GM21619 (cell line): ENCODE results near the gene CD2AP.
"Not testable (repeated sequence)": the region's sequence is repeated elsewhere in the genome, so short reads cannot be mapped to it uniquely, and the experiment has no call there.

Experiments used
- ATAC-seq: cut with Tn5 transposase; IDR thresholded peaks from one replicate; pipeline ENCODE4 v1.9.1; 2021; ENCODE audit not compliant: unreplicated experiment

CD2AP gene

GRCh38 chr6:47495954-47496545 lies 18.5 kb downstream of the CD2AP start:
- ATAC-seq, result no peak

- ATAC-seq, result no peak
These were observed 19.5 kb downstream of the CD2AP start for GRCh38 chr6:47496935-47497579.

GRCh38 chr6:47502920-47503319 lies 25.3 kb downstream of the CD2AP start:
- no peak for ATAC-seq

DNA sequence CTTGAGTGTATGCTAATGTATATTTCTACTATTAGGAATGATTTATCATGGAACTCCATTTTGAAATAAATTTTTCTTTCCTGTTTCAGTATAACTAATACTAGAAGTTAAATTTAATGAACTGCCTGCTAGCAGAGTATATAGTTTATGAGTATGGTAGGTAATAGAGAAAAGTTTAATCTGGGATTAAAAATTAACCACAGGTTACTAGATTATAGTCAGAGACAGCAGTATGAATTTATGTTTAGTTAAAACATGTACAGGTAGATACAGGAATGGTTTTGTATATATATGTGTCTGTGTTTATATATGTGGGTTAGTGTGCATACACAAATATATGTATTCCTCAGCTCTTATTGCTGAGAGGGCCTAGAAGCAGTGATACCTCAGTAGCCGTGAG lies 32.3 kb downstream of the CD2AP start:
- no peak for ATAC-seq

DNA sequence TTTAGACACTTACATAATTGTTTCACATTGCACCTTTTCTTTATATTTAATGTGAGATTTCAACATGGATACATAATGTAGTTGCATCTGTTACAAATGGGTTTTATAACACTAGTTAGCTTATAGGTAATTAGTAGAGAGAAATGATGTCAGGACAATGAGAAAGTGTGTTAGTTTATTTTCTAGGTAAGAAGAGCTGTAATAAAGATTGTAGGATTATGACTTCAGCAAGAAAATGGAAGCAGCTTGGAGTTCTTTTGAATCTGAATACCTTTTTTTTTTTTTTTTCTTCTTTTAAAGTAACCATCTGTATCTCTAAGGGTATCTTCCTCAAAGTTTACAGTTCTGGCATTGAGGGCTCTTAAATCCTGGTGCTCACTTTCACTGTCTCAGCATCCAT lies 35.3 kb downstream of the CD2AP start:
- ATAC-seq, result no peak

GRCh38 chr6:47519279-47519678 lies 41.7 kb downstream of the CD2AP start:
- no peak for ATAC-seq

- no peak for ATAC-seq
These were observed 42.7 kb downstream of the CD2AP start for GRCh38 chr6:47520282-47520681.

- no peak for ATAC-seq
These were observed 44.4 kb downstream of the CD2AP start for GRCh38 chr6:47521961-47522360.

DNA sequence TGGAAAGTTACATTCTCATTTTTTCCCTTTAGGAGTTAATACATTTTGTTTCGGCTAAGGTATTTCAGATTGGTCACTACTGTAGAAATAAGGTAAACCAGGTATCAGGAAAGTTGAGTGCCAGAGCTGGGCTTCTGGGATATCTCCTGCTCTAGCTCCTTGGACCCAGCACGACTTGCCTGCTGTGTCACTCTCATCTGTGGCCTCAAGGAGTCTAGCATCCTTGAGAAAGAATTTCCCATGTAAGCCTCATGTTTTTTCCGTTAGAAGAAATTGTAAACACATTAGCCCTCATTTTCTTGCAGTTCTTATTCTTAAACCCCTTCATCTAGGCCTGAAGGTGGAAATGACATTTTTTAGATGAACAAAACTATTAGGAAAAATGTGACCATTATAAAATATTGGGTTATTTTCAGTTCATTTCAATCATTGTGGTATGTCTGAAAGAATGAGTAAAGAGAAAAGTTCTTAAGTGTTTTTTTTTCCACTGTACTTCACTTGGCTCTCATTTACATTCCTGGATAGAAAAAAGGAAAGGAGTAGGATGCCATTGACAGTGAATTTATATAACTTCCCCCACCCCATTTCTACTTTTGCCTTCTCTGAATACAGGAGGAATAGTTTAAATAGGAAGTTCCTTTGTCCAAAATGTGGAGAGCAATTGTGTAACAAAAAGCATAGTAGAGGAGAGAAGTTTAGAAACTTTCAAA lies 46.7 kb downstream of the CD2AP start:
- no peak for ATAC-seq

DNA sequence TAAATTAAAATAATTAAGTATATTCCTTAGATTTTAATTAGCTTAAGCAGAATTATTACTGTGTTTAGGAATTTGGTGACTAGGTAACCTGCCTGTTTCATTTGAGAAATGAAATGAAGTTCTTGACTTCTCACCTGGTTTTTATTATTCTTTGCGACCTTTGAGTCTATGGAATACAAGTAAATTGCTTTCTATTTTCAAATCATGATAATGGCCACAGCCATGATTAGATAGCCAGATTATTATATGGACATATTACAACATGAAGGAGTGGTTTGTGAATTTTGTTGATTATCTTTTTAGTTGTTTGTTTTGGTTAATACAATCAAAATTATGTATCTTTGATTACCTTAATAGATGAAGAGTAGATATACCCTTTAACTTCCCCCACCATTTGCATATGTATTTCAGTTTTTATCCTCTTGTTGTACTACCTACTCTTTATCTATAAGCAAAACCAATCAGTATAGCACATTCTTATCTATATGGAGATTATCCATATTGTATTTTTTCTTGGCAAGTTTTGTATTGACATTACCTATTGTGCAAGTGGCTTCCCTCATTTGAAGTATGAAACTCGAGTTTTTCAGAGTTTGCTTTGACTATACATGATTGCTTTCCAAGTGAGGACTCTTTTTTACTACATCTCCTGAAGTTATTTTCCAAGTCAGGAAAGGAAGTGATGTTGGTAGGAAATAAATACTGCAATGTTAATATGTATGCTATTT lies 47.9 kb downstream of the CD2AP start:
- ATAC-seq, result no peak

DNA sequence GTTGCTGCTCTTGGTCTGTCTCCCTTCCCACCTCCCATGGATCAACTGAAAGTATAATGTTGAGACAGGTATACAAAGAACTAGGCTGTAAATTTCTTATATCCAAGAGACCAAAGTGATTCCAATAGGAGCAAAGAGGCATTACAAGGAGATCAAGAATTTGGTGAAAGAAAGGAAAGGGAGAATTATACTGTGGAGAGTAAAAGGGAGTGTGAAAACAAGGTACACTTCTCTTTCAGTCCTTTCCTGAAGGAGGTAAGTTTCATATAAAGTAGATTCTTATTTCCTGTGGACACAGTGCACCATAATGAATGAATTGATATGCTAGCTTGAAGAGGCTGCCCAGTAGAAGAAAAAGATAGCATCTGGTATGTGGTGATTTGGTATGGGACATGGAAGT lies 49.7 kb downstream of the CD2AP start:
- no peak for ATAC-seq

DNA sequence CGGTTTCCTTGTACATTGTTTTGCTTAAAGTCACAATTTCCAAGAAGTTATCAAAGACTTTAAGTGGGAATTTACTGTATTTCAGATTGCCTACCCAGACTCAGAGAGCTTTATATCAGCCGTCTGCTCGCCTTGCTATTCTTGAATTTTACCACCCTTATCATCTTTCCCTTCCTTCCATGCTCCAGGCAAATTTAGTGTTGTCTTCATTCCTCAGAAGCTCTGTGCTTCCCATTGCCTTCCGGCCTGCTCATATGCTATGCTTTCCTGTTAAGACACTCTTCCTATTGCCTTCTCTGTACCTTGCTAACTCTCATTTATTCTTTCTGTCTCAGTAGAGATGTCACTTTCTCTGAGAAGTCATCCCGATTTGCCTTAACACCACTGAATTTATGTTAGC lies 52.1 kb downstream of the CD2AP start:
- ATAC-seq, result no peak

GRCh38 chr6:47532981-47533585 lies 55.5 kb downstream of the CD2AP start:
- ATAC-seq, result no peak

DNA sequence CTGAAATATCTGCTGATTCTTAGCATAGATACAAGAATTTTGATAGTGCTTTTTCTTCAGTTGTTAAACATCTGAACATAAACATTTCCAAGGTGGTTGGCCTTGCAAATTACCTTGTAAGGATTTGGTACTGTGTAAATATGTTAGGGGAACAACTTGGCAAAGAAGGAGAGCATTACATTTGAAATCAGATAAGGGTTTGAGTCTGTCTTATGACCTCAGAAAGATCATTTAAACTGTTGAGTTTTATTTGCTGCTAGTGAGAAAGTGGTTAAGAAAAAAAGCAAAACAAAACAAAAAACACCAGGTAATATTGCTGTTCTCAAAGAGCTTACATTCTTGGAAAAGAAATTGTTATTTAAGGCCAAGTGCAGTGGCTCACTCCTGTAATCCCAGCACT lies 56.5 kb downstream of the CD2AP start:
- no peak for ATAC-seq

GRCh38 chr6:47535316-47536225 lies 58.0 kb downstream of the CD2AP start:
- no peak for ATAC-seq

GRCh38 chr6:47536816-47537401 lies 59.3 kb downstream of the CD2AP start:
- ATAC-seq, result no peak

DNA sequence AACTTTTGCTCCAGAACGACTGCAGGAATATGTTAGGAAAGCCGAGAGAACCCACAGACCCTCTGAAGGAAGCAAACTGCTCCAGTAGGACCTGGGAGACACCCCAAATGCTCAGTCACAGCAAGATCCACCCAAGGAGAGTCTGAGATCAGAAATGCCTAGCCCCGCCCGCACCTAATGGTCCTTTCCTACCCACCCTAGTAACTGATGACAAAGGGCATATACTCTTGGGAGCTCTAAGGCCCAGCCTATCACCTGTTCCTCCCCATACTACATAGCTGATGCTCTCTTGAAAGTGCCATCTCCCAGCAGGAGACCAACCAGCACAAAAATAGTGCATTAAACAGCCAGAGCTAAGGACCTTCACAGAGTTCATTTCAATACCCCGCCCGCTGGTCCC lies 67.6 kb downstream of the CD2AP start:
- ATAC-seq, result no peak

DNA sequence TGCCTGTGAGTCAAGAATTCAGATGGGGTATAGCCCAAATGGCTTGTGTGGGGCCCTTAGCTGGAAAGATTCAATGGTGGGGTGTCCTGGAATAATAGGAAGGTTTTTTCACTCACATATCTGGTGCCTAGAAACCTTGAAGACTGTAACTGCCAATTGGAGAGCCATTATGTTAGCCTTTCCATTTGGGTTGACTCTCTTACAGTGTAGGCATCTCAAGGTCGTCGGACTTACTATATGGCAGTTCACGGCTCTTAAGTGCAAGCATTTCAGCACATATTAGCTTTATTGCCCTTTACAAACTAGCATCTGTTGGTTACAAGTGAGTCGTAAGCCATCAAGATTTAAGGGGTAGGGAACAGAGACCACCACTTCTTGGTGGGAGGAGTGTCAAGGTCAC lies 74.1 kb downstream of the CD2AP start:
- ATAC-seq, result no peak

DNA sequence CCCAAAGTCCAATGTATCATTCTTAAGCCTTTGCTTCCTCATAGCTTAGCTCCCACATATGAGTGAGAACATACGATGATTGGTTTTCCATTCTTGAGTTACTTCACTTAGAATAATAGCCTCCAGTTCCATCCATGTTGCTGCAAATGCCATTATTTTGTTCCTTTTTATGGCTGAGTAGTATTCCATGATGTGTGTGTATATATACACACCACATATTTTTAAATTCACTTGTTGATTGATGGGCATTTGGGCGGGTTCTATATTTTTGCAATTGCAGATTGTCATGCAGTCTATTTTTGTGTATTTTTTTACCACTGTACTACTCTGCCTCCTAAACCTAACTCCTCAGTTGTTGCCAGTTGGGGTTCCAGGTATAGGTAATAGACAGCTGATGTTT lies 74.7 kb downstream of the CD2AP start:
- no peak for ATAC-seq

- not testable (repeated sequence) for ATAC-seq
These were observed 75.7 kb downstream of the CD2AP start for GRCh38 chr6:47553243-47553642.
